Endothelial cell of umbilical vein (primary cell): Measurements from ENCODE around the gene SPSB1. TPM values are rescaled to one million over a fixed set of nuclear protein-coding genes. Genes with fewer than 3 reads are reported as not detected.

Experiments
- BruUV-seq: library from RNA; stranded (reverse); fragments of 400-500 nt; replicated peaks from 2 replicates; lab custom pipeline; 2021; lab: Mats Ljungman, UMichigan
- CTCF ChIA-PET: fragments of 300-600, 350-600 bp; sonication (Branson Sonifier 250); formaldehyde crosslinking; loops from one replicate; lab custom pipeline; 2021; ENCODE audit warnings: antibody characterized with exemption, inconsistent platforms; lab: Charles Lee
- POLR2A ChIA-PET: fragments of 300-600, 350-600 bp; sonication (Branson Sonifier 250); formaldehyde crosslinking; loops from one replicate; lab custom pipeline; 2021; ENCODE audit warnings: antibody characterized with exemption, inconsistent platforms; lab: Charles Lee
- DNase-seq: peaks from one replicate; pipeline ENCODE4 v3.0.0-alpha.2; 2011; ENCODE audit warnings: low read depth, low spot score
- FAIRE-seq: peaks from 2 replicates; lab custom pipeline; 2011; peaks lifted over from hg19 to GRCh38; lab: Jason Lieb, UNC
- H2AFZ ChIP-seq: 2 replicates; pipeline ENCODE4 v1.6.0; 2012; ENCODE audit warnings: low read depth, low read length, control low read depth, inconsistent platforms
- H3K27ac ChIP-seq: 2 replicates; pipeline ENCODE4 v1.5.1; 2011; ENCODE audit warnings: low read depth, mild to moderate bottlenecking, control low read depth, low read length, moderate library complexity; ENCODE audit not compliant: insufficient read depth
- H3K27me3 ChIP-seq, 2 experiments: 2 replicates each; pipeline versions ENCODE4 v1.6.0 to v1.6.1; 2011; ENCODE audit warnings: low read length in 2 of 2, mixed read lengths in 1 of 2; ENCODE audit not compliant: control insufficient read depth in 2 of 2, insufficient read depth in 2 of 2
- H3K36me3 ChIP-seq, 2 experiments: 2 replicates in 1 of 2; 3 replicates in 1 of 2; pipeline ENCODE4 v1.5.1; 2011; ENCODE audit warnings: low read length in 2 of 2, mild to moderate bottlenecking in 1 of 2, moderate library complexity in 1 of 2; ENCODE audit not compliant: control insufficient read depth in 2 of 2, insufficient read depth in 2 of 2; ENCODE audit errors: extremely low read depth in 1 of 2
- H3K4me1 ChIP-seq: 3 replicates; pipeline ENCODE4 v1.5.1; 2011; ENCODE audit warnings: mild to moderate bottlenecking, low read length; ENCODE audit not compliant: control insufficient read depth, insufficient read depth; ENCODE audit errors: extremely low read depth
- H3K4me2 ChIP-seq: 2 replicates; pipeline ENCODE4 v1.6.1; 2011; ENCODE audit warnings: low read length, control low read depth, mixed read lengths; ENCODE audit not compliant: insufficient read depth
- H3K4me3 ChIP-seq, 3 experiments: fragments of 200-600 bp in 1 of 3; sonication (generic), shearing (Covaris generic) in 1 of 3; replicated peaks in 1 of 3; 2 replicates each; pipeline ENCODE4 v1.5.1; 2011 to 2016; ENCODE audit warnings: control low read depth in 3 of 3, low read length in 3 of 3, mild to moderate bottlenecking in 2 of 3, inconsistent platforms in 1 of 3, low read depth in 1 of 3, moderate library complexity in 1 of 3; ENCODE audit not compliant: insufficient read depth in 1 of 3
- H3K79me2 ChIP-seq: 2 replicates; pipeline ENCODE4 v1.6.0; 2012; ENCODE audit warnings: low read length, inconsistent platforms; ENCODE audit not compliant: control insufficient read depth, insufficient read depth
- H3K9ac ChIP-seq: replicated peaks from 2 replicates; pipeline ENCODE3; 2011; ENCODE audit warnings: low read length, control low read depth; ENCODE audit not compliant: insufficient read depth; ENCODE audit errors: extremely low read depth
- H3K9me1 ChIP-seq: replicated peaks from 3 replicates; pipeline ENCODE4 v1.6.0; 2011; ENCODE audit warnings: mild to moderate bottlenecking, low read length; ENCODE audit not compliant: control insufficient read depth, insufficient read depth; ENCODE audit errors: extremely low read depth
- H3K9me3 ChIP-seq: replicated peaks from 2 replicates; pipeline ENCODE4 v1.5.1; 2012; ENCODE audit warnings: low read length, inconsistent platforms; ENCODE audit not compliant: control insufficient read depth, insufficient read depth
- H4K20me1 ChIP-seq: replicated peaks from 2 replicates; pipeline ENCODE3; 2011; ENCODE audit warnings: mild to moderate bottlenecking, low read length; ENCODE audit not compliant: control insufficient read depth, insufficient read depth; ENCODE audit errors: extremely low read depth
- EZH2 ChIP-seq: IDR thresholded peaks from 2 replicates; pipeline ENCODE4 v1.6.1; 2012; ENCODE audit warnings: borderline replicate concordance, low read depth, mild to moderate bottlenecking, moderate library complexity, low read length, inconsistent platforms; ENCODE audit not compliant: severe bottlenecking
- FOS ChIP-seq: IDR thresholded peaks from 2 replicates; pipeline ENCODE4 v1.6.1; 2011; ENCODE audit warnings: mild to moderate bottlenecking, low read length, moderate library complexity, borderline replicate concordance; ENCODE audit not compliant: insufficient read depth
- JUN ChIP-seq: IDR thresholded peaks from 2 replicates; pipeline ENCODE4 v1.6.1; 2011; ENCODE audit warnings: borderline replicate concordance, low read depth; ENCODE audit not compliant: insufficient read length, insufficient read depth
- MYC ChIP-seq: IDR thresholded peaks from one replicate; pipeline ENCODE4 v1.6.1; 2011; ENCODE audit warnings: mild to moderate bottlenecking, low read depth, low read length
- POLR2A ChIP-seq: IDR thresholded peaks from 2 replicates; pipeline ENCODE4 v1.6.1; 2012; ENCODE audit warnings: low read depth, mild to moderate bottlenecking, control low read depth, low read length
- POLR2AphosphoS5 ChIP-seq: IDR thresholded peaks from 2 replicates; pipeline ENCODE4 v1.6.1; 2012; ENCODE audit warnings: low read depth, mild to moderate bottlenecking, control low read depth, low read length, moderate library complexity; ENCODE audit not compliant: insufficient read depth
- dilution Hi-C: fragments of 300-500 bp; cut with MboI; formaldehyde crosslinking; loops from one replicate; pipeline ENCODE4 v1.15.0; 2019; ENCODE audit warnings: low sequenced_read_pairs; ENCODE audit not compliant: extremely low pct_ligation_motif_present
- intact Hi-C: fragments of 100-400 bp; cut with micrococcal nuclease; formaldehyde crosslinking; loops from one replicate; pipeline ENCODE4 v1.10.0; 2022
- polyA plus RNA-seq, 4 experiments: library from polyadenylated mRNA; depleted of rRNA in 3 of 4; stranded (reverse) in 3 of 4; unstranded in 1 of 4; fragments of >200 nt; gene quantifications; 2 replicates each; pipeline versions ENCODE4 v1.2.1 to v1.2.3, GENCODE V29; 2011 to 2012; ENCODE audit warnings: missing spikeins in 1 of 4
- total RNA-seq: library from RNA; stranded (reverse); gene quantifications from 2 replicates; pipeline ENCODE4 v1.2.3, GENCODE V29; 2021

SPSB1 gene
- total and polyA plus RNA-seq, 2 donors (not counting 3 experiments of a cell fraction or from before 2014, with no cell fraction given), result 41.9 to 61.2 TPM

- H3K79me2 ChIP-seq, result peaks cover 53% of the 10 kb centered on the region
Observed at GRCh38 chr1:9293533-9294404, 1.1 kb downstream of the SPSB1 start.

GRCh38 chr1:9294405-9294773 lies 1.7 kb downstream of the SPSB1 start:
- Histone ChIP-seq H3K79me2 (peaks cover 59% of the 10 kb centered on the region), H3K9me1 (no peaks in the 10 kb centered on the region), H3K27me3 (no peaks in the 10 kb centered on the region), H3K9ac (peak overlapping the region; percentile 44), H3K4me2 (peak overlapping the region; percentile 14), H2AFZ (no peak overlapping the region), H3K9me3 (no peaks in the 10 kb centered on the region), H3K4me1 (peaks cover 15% of the 10 kb centered on the region), H4K20me1 (no peaks in the 10 kb centered on the region), H3K36me3 (peaks cover 0 to 2% of the 10 kb centered on the region in 2 experiments), H3K4me3 (peak overlapping the region; percentile 7 to 67 (median 64)), H3K27ac (peak overlapping the region; percentile 43)
- ChIA-PET POLR2A (no interaction called here), CTCF (interaction anchor here (0.5 to 0.9 kb wide), 4 partner anchors 79 to 197 kb away, joined by 3 to 5 read pairs (median 4); no protein-coding TSS in a partner anchor)
- FAIRE-seq, result peak; percentile 87
- no TSS peak for BruUV-seq
- DNase-seq, result peak; percentile 85
- dilution Hi-C loops (no loop called here), intact Hi-C loops (loop anchor here (1.0 to 5.0 kb wide), 5 partner anchors 9 to 148 kb away; no protein-coding TSS in a partner anchor)
- TF ChIP-seq JUN, result peak; percentile 44
- no peak for TF ChIP-seq POLR2A
- peak; percentile 92 for TF ChIP-seq FOS
- TF ChIP-seq POLR2AphosphoS5, result peak; percentile 34
- TF ChIP-seq MYC, result no peak

More at GRCh38 chr1:9293533-9294404, 1.1 kb downstream of the SPSB1 start:
- H3K27ac ChIP-seq, result peak overlapping the region; percentile 43
- TF ChIP-seq EZH2, result no peak
- no peak for TF ChIP-seq POLR2A
- TF ChIP-seq POLR2AphosphoS5, result peak; percentile 26
- H3K36me3 ChIP-seq, result peaks cover 0 to 2% of the 10 kb centered on the region in 2 experiments
- H3K9ac ChIP-seq, result peak overlapping the region; percentile 44
- no peaks in the 10 kb centered on the region for H3K27me3 ChIP-seq
- H3K4me2 ChIP-seq, result peak overlapping the region; percentile 14
- H4K20me1 ChIP-seq, result no peaks in the 10 kb centered on the region
- no peaks in the 10 kb centered on the region for H3K9me1 ChIP-seq
- H2AFZ ChIP-seq, result no peak overlapping the region
- POLR2A ChIA-PET, result no interaction called here
- intact Hi-C loops, result loop anchor here (1.0 to 5.0 kb wide), 5 partner anchors 10 to 149 kb away; no protein-coding TSS in a partner anchor
- H3K4me3 ChIP-seq, result peak overlapping the region; percentile 7 to 67 (median 64)
- FAIRE-seq (no peak), DNase-seq (no peak)
- peaks cover 15% of the 10 kb centered on the region for H3K4me1 ChIP-seq
- CTCF ChIA-PET, result no interaction called here
- TSS peak; percentile 95 for BruUV-seq
- dilution Hi-C loops, result no loop called here
- H3K9me3 ChIP-seq, result no peaks in the 10 kb centered on the region
